Activated CD8-positive, alpha-beta memory T cell treated with anti-CD3 and anti-CD28 coated beads, Interleukin-2, amount 50 U/mL, for 1 hour (primary cell): Measurements from ENCODE around the gene CD99.
"Not testable (repeated sequence)": the region's sequence is repeated elsewhere in the genome, so short reads cannot be mapped to it uniquely, and the experiment has no call there.

Experiments
- DNase-seq: peaks from one replicate; pipeline ENCODE4 v3.0.0-alpha.2; 2020; ENCODE audit errors: extremely low read depth

CD99 gene

GRCh38 chrX:2675657-2676200 lies 15.4 kb upstream of the CD99 start:
- not testable (repeated sequence) for DNase-seq

- DNase-seq, result no peak
Observed at GRCh38 chrX:2676794-2677675, 14.1 kb upstream of the CD99 start.

- no peak for DNase-seq
Observed at GRCh38 chrX:2677764-2678163, 13.3 kb upstream of the CD99 start.

GRCh38 chrX:2678583-2678982 lies 12.5 kb upstream of the CD99 start:
- no peak for DNase-seq

GRCh38 chrX:2679534-2680485 lies 11.3 kb upstream of the CD99 start:
- no peak for DNase-seq

GRCh38 chrX:2680486-2681348 lies 10.4 kb upstream of the CD99 start:
- DNase-seq, result no peak

GRCh38 chrX:2682565-2683177 lies 8.4 kb upstream of the CD99 start:
- no peak for DNase-seq

- DNase-seq, result no peak
Observed at GRCh38 chrX:2684256-2684655, 6.8 kb upstream of the CD99 start.

- DNase-seq, result no peak
Observed at GRCh38 chrX:2685886-2686285, 5.2 kb upstream of the CD99 start.

- DNase-seq, result no peak
Observed at GRCh38 chrX:2689773-2690666, 1.1 kb upstream of the CD99 start.

- DNase-seq, result no peak
Observed at GRCh38 chrX:2691543-2692220, 587 bp downstream of the CD99 start.

GRCh38 chrX:2692221-2693112 lies 1.4 kb downstream of the CD99 start:
- no peak for DNase-seq

- no peak for DNase-seq
Observed at GRCh38 chrX:2693113-2694002, 2.3 kb downstream of the CD99 start.

- DNase-seq, result no peak
Observed at GRCh38 chrX:2694914-2695267, 3.8 kb downstream of the CD99 start.

GRCh38 chrX:2696698-2697215 lies 5.7 kb downstream of the CD99 start:
- no peak for DNase-seq

- no peak for DNase-seq
Observed at GRCh38 chrX:2697306-2697705, 6.2 kb downstream of the CD99 start.

GRCh38 chrX:2697741-2698299 lies 6.7 kb downstream of the CD99 start:
- DNase-seq, result no peak
